Mucosa of stomach (tissue), 1 donor: Measurements from ENCODE around the gene PCDHB10.
"Not testable (repeated sequence)": the region's sequence is repeated elsewhere in the genome, so short reads cannot be mapped to it uniquely, and the experiment has no call there.

Experiments
- H3K27me3 ChIP-seq: one replicate; pipeline ENCODE4 v1.7.0; 2013; ENCODE audit warnings: mild to moderate bottlenecking, low read length; ENCODE audit not compliant: control insufficient read depth, insufficient read depth
- H3K36me3 ChIP-seq: one replicate; pipeline ENCODE4 v1.7.0; 2013; ENCODE audit warnings: low read length; ENCODE audit not compliant: control insufficient read depth, insufficient read depth
- H3K4me1 ChIP-seq: one replicate; pipeline ENCODE4 v1.7.0; 2013; ENCODE audit warnings: mild to moderate bottlenecking, low read length; ENCODE audit not compliant: control insufficient read depth, insufficient read depth
- H3K4me3 ChIP-seq: one replicate; pipeline ENCODE4 v1.7.0; 2013; ENCODE audit warnings: low read length
- H3K9ac ChIP-seq: one replicate; pipeline ENCODE4 v1.7.0; 2013; ENCODE audit warnings: mild to moderate bottlenecking, low read length, moderate library complexity
- H3K9me3 ChIP-seq: one replicate; pipeline ENCODE4 v1.7.0; 2013; ENCODE audit warnings: mild to moderate bottlenecking, low read length, moderate library complexity; ENCODE audit not compliant: control insufficient read depth
- donor health status: Pancreatic carcinoma.

Gene PCDHB10

GRCh38 chr5:141192110-141192725 is at the start of gene PCDHB10:
Gene PCDHB10, plus strand, starts transcription at chr5:141192353. Its CDS starts 200 bp downstream, at chr5:141192553.
- H3K9me3 ChIP-seq = no peaks in the 10 kb centered on the region

GRCh38 chr5:141149812-141150211 is 42.3 kb upstream of the PCDHB10 start, which contains the start of gene PCDHB6:
Gene PCDHB6, plus strand, starts transcription at chr5:141150057. Its CDS starts 201 bp downstream, at chr5:141150258.
- no peaks in the 10 kb centered on the region for H3K27me3 ChIP-seq
- no peak within 1 kb of the TSS for H3K4me3 ChIP-seq
- no peaks in the 10 kb centered on the region for H3K36me3 ChIP-seq
- H3K4me1 ChIP-seq = no peaks in the 10 kb centered on the region
- H3K9me3 ChIP-seq = no peaks in the 10 kb centered on the region
- no peak within 1 kb of the TSS for H3K9ac ChIP-seq

More at GRCh38 chr5:141192110-141192725, at the start of gene PCDHB10:
- no peaks in the 10 kb centered on the region for H3K36me3 ChIP-seq
- H3K4me3 ChIP-seq = no peak within 1 kb of the TSS
- H3K27me3 ChIP-seq = no peaks in the 10 kb centered on the region
- no peak within 1 kb of the TSS for H3K9ac ChIP-seq
- no peaks in the 10 kb centered on the region for H3K4me1 ChIP-seq

- no peak overlapping the region for H3K4me3 ChIP-seq
- no peaks in the 10 kb centered on the region for H3K9me3 ChIP-seq
Observed at GRCh38 chr5:141150224-141150992, 41.7 kb upstream of the PCDHB10 start.

GRCh38 chr5:141150993-141151325 is 41.2 kb upstream of the PCDHB10 start:
- Histone ChIP-seq H3K36me3 (no peaks in the 10 kb centered on the region), H3K9me3 (no peaks in the 10 kb centered on the region), H3K27me3 (no peaks in the 10 kb centered on the region), H3K4me1 (no peaks in the 10 kb centered on the region), H3K9ac (no peak overlapping the region), H3K4me3 (no peak overlapping the region)

More at GRCh38 chr5:141150224-141150992, 41.7 kb upstream of the PCDHB10 start:
- H3K4me1 ChIP-seq = no peaks in the 10 kb centered on the region
- no peak overlapping the region for H3K9ac ChIP-seq
- H3K36me3 ChIP-seq = no peaks in the 10 kb centered on the region
- no peaks in the 10 kb centered on the region for H3K27me3 ChIP-seq

- H3K9ac ChIP-seq, H3K27me3 ChIP-seq, H3K4me3 ChIP-seq, H3K4me1 ChIP-seq, H3K36me3 ChIP-seq, H3K9me3 ChIP-seq: not testable (repeated sequence)
Observed at GRCh38 chr5:141151632-141152031, 40.5 kb upstream of the PCDHB10 start.

GRCh38 chr5:141152096-141152495 is 40.1 kb upstream of the PCDHB10 start:
- not testable (repeated sequence) for H3K36me3 ChIP-seq, H3K27me3 ChIP-seq

GRCh38 chr5:141155540-141156374 is 36.4 kb upstream of the PCDHB10 start:
- no peaks in the 10 kb centered on the region for H3K9me3 ChIP-seq
- H3K4me1 ChIP-seq = no peaks in the 10 kb centered on the region
- H3K36me3 ChIP-seq = no peaks in the 10 kb centered on the region
- H3K4me3 ChIP-seq = no peak overlapping the region
- no peaks in the 10 kb centered on the region for H3K27me3 ChIP-seq
- H3K9ac ChIP-seq = no peak overlapping the region

More at GRCh38 chr5:141152096-141152495, 40.1 kb upstream of the PCDHB10 start:
- H3K9me3 ChIP-seq, H3K4me1 ChIP-seq, H3K4me3 ChIP-seq, H3K9ac ChIP-seq: not testable (repeated sequence)

GRCh38 chr5:141157356-141157755 is 34.8 kb upstream of the PCDHB10 start:
- not testable (repeated sequence) for H3K36me3 ChIP-seq, H3K4me1 ChIP-seq, H3K9me3 ChIP-seq, H3K27me3 ChIP-seq, H3K4me3 ChIP-seq, H3K9ac ChIP-seq

- H3K9ac ChIP-seq, H3K27me3 ChIP-seq, H3K9me3 ChIP-seq, H3K36me3 ChIP-seq, H3K4me3 ChIP-seq, H3K4me1 ChIP-seq: not testable (repeated sequence)
Observed at GRCh38 chr5:141157901-141158300, 34.3 kb upstream of the PCDHB10 start.

GRCh38 chr5:141172381-141173204 is 19.6 kb upstream of the PCDHB10 start, which contains the start of gene PCDHB7:
Gene PCDHB7, plus strand, starts transcription at chr5:141172644. Its CDS starts 192 bp downstream, at chr5:141172836.
- Histone ChIP-seq H3K9ac (no peak within 1 kb of the TSS), H3K27me3 (no peaks in the 10 kb centered on the region), H3K4me3 (no peak within 1 kb of the TSS), H3K9me3 (no peaks in the 10 kb centered on the region), H3K36me3 (no peaks in the 10 kb centered on the region), H3K4me1 (no peaks in the 10 kb centered on the region)

- H3K27me3 ChIP-seq, H3K4me1 ChIP-seq, H3K36me3 ChIP-seq, H3K9ac ChIP-seq, H3K9me3 ChIP-seq, H3K4me3 ChIP-seq: not testable (repeated sequence)
Observed at GRCh38 chr5:141174291-141175104, 17.7 kb upstream of the PCDHB10 start.
